ENCODE data around the gene PTPRN2. TPM values are rescaled to one million over a fixed set of nuclear protein-coding genes. Genes with fewer than 3 reads are reported as not detected.

The PTPRN2 gene
- total and polyA plus RNA-seq, 9 of the 15 experiments (the other 6 are each of a cell fraction or from before 2014, with no cell fraction given): not detected

DNA sequence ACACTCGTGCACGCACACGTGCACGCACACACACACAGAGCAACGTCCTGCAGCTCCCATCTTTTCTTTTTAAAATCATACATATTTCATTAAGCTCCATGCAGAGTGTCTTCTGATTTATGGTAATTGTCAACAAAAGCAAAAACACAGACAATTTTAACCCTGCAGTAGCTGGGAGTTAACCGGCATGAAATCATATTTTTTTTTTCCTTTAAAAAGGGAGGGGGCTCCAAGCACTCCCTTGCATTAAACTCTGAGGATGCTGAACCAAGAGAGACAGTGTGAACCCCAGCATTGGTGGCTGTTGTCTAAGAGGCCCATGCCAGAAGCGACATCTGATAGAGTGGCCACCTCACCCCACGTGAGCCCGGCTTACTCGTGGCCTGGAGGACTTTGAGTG, 708.2 kb downstream of the PTPRN2 start:
- CTCF ChIA-PET (ENCODE audit: low intra/inter-chr PET ratio): no interaction called here
- ATAC-seq (no peak), FAIRE-seq (no peak), DNase-seq (ENCODE audit: extremely low read depth in 1 of 4, low spot score in 3 of 4) (no peak)
- H3K9me1 ChIP-seq (ENCODE audit: control insufficient read depth, insufficient read depth, low read length): no peaks in the 10 kb centered on the region
- POLR2A ChIA-PET: interaction anchor here (0.7 kb wide), 1 partner anchor 15 kb away, joined by 3 read pairs; no protein-coding TSS in a partner anchor
- WGBS (ENCODE audit: insufficient coverage, low coverage, missing lambda C conversion rate): 0% methylated on average over 10 of the region's 10 CpGs
- no peak overlapping the region for H3K4me2 ChIP-seq (ENCODE audit: insufficient read depth, low read length)
- no peaks in the 10 kb centered on the region for H3K79me2 ChIP-seq (ENCODE audit: control insufficient read depth, insufficient read depth, low read length)
- intact Hi-C loops (cut with micrococcal nuclease) (no loop called here), in situ Hi-C loops (cut with MboI) (no loop called here)
- H2AFZ ChIP-seq (ENCODE audit: low read depth, low read length): no peak overlapping the region
- peaks cover 7% of the 10 kb centered on the region; the same call in 1 of the 2 replicates for H4K20me1 ChIP-seq (replicated peaks; ENCODE audit: control insufficient read depth, insufficient read depth, low read length)
- H3K4me1 ChIP-seq (replicated peaks in 1 of 2; ENCODE audit: control insufficient read depth in 2 of 2, insufficient read depth in 2 of 2, low read length in 2 of 2): peaks cover 0 to 8% of the 10 kb centered on the region in 2 experiments; a peak in 2 of 5 replicates
- H3K27me3 ChIP-seq (ENCODE audit: control insufficient read depth in 2 of 2, insufficient read depth in 2 of 2, low read length in 2 of 2): peaks cover 0 to 29% of the 10 kb centered on the region in 2 experiments; a peak in 3 of 5 replicates
- H3K27ac ChIP-seq (ENCODE audit: extremely low read depth, low read depth, low read length): no peak overlapping the region
- H3K4me3 ChIP-seq: no peak overlapping the region
- no TSS peak for BruUV-seq (replicated peaks)
- H3K9ac ChIP-seq (ENCODE audit: insufficient read depth in 1 of 2, low read depth in 2 of 2, low read length in 2 of 2): no peak overlapping the region
- TF ChIP-seq, protein P1, sequence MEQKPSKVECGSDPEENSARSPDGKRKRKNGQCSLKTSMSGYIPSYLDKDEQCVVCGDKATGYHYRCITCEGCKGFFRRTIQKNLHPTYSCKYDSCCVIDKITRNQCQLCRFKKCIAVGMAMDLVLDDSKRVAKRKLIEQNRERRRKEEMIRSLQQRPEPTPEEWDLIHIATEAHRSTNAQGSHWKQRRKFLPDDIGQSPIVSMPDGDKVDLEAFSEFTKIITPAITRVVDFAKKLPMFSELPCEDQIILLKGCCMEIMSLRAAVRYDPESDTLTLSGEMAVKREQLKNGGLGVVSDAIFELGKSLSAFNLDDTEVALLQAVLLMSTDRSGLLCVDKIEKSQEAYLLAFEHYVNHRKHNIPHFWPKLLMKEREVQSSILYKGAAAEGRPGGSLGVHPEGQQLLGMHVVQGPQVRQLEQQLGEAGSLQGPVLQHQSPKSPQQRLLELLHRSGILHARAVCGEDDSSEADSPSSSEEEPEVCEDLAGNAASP (IDR thresholded peaks at IDR 0.05): no peak
- TF ChIP-seq ETV5 (CRISPR knock-in tag; IDR thresholded peaks at IDR 0.05; ENCODE audit: low read depth) (no peak), FOXM1 (IDR thresholded peaks at IDR 0.05; ENCODE audit: low read depth) (no peak), FOXM1 (CRISPR knock-in tag; IDR thresholded peaks at IDR 0.05; ENCODE audit: low read depth) (no peak), FOS (IDR thresholded peaks at IDR 0.05; ENCODE audit: extremely low read depth, insufficient read length) (no peak), KAT8 (IDR thresholded peaks at IDR 0.05; ENCODE audit: low read depth) (no peak), CCNT2 (IDR thresholded peaks at IDR 0.05; ENCODE audit: borderline replicate concordance, extremely low read depth, insufficient read length, low read depth, low read length) (no peak), NONO (IDR thresholded peaks at IDR 0.05; ENCODE audit: low read depth in 2 of 2, low read length in 1 of 2) (no peak), LEF1 (IDR thresholded peaks at IDR 0.05) (no peak), ZNF384 (IDR thresholded peaks at IDR 0.05; ENCODE audit: low read depth, low read length) (no peak), NFE2L1 (tag; IDR thresholded peaks at IDR 0.05; ENCODE audit: borderline replicate concordance, low read depth) (no peak)
- TF ChIP-seq, protein P2, sequence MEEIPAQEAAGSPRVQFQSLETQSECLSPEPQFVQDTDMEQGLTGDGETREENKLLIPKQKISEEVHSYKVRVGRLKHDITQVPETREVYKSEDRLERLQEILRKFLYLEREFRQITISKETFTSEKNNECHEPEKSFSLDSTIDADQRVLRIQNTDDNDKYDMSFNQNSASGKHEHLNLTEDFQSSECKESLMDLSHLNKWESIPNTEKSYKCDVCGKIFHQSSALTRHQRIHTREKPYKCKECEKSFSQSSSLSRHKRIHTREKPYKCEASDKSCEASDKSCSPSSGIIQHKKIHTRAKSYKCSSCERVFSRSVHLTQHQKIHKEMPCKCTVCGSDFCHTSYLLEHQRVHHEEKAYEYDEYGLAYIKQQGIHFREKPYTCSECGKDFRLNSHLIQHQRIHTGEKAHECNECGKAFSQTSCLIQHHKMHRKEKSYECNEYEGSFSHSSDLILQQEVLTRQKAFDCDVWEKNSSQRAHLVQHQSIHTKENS (CRISPR knock-in tag; IDR thresholded peaks at IDR 0.05): no peak
- 0 out of 2 replicates have a peak, but pooled peaks cover 2% of the 10 kb centered on the region for H3K9me3 ChIP-seq (replicated peaks; ENCODE audit: control insufficient read depth, insufficient read depth, low read depth, low read length)
- no peaks in the 10 kb centered on the region for H3K36me3 ChIP-seq (ENCODE audit: control insufficient read depth, insufficient read depth, low read length)
